ENCODE data around the gene C1orf50.

DNA sequence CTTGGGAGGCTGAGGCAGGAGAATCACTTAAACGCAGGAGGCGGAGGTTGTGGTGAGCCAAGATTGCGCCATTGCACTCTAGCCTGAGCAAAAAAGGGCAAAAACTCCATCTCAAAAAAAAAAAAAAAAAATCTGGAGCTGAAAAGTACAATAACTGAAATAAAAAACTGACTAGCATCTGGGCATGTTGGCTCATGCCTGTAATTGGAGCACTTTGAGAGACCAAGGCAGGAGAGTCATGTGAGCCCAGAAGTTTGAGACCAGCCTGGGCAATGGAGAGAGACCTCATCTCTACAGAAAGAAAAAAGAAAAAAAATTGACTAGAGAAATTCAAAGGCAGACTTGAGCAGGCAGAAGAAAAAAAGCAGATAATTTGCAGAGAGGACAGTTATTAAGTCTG, 45.1 kb upstream of the C1orf50 start:
- TF ChIP-seq, protein P1, sequence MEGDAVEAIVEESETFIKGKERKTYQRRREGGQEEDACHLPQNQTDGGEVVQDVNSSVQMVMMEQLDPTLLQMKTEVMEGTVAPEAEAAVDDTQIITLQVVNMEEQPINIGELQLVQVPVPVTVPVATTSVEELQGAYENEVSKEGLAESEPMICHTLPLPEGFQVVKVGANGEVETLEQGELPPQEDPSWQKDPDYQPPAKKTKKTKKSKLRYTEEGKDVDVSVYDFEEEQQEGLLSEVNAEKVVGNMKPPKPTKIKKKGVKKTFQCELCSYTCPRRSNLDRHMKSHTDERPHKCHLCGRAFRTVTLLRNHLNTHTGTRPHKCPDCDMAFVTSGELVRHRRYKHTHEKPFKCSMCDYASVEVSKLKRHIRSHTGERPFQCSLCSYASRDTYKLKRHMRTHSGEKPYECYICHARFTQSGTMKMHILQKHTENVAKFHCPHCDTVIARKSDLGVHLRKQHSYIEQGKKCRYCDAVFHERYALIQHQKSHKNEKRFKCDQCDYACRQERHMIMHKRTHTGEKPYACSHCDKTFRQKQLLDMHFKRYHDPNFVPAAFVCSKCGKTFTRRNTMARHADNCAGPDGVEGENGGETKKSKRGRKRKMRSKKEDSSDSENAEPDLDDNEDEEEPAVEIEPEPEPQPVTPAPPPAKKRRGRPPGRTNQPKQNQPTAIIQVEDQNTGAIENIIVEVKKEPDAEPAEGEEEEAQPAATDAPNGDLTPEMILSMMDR (IDR thresholded peaks at IDR 0.05; ENCODE audit: low read depth, low read length): no peak
- TF ChIP-seq EZH2phosphoT487 (IDR thresholded peaks at IDR 0.05; ENCODE audit: low read depth): no peak

Data from OCI-LY3 (cell line).